Endothelial cell of umbilical vein (primary cell): Measurements from ENCODE around the gene SPRYD3. TPM values are rescaled to one million over a fixed set of nuclear protein-coding genes. Genes with fewer than 3 reads are reported as not detected.

Experiments
- BruUV-seq: library from RNA; stranded (reverse); fragments of 400-500 nt; replicated peaks from 2 replicates; lab custom pipeline; 2021; lab: Mats Ljungman, UMichigan
- CTCF ChIA-PET: fragments of 300-600, 350-600 bp; sonication (Branson Sonifier 250); formaldehyde crosslinking; loops from one replicate; lab custom pipeline; 2021; ENCODE audit warnings: antibody characterized with exemption, inconsistent platforms; lab: Charles Lee
- POLR2A ChIA-PET: fragments of 300-600, 350-600 bp; sonication (Branson Sonifier 250); formaldehyde crosslinking; loops from one replicate; lab custom pipeline; 2021; ENCODE audit warnings: antibody characterized with exemption, inconsistent platforms; lab: Charles Lee
- DNase-seq: peaks from one replicate; pipeline ENCODE4 v3.0.0-alpha.2; 2011; ENCODE audit warnings: low read depth, low spot score
- FAIRE-seq: peaks from 2 replicates; lab custom pipeline; 2011; peaks lifted over from hg19 to GRCh38; lab: Jason Lieb, UNC
- H2AFZ ChIP-seq: 2 replicates; pipeline ENCODE4 v1.6.0; 2012; ENCODE audit warnings: low read depth, low read length, control low read depth, inconsistent platforms
- H3K27ac ChIP-seq: 2 replicates; pipeline ENCODE4 v1.5.1; 2011; ENCODE audit warnings: low read depth, mild to moderate bottlenecking, control low read depth, low read length, moderate library complexity; ENCODE audit not compliant: insufficient read depth
- H3K27me3 ChIP-seq, 2 experiments: 2 replicates each; pipeline versions ENCODE4 v1.6.0 to v1.6.1; 2011; ENCODE audit warnings: low read length in 2 of 2, mixed read lengths in 1 of 2; ENCODE audit not compliant: control insufficient read depth in 2 of 2, insufficient read depth in 2 of 2
- H3K36me3 ChIP-seq, 2 experiments: 2 replicates in 1 of 2; 3 replicates in 1 of 2; pipeline ENCODE4 v1.5.1; 2011; ENCODE audit warnings: low read length in 2 of 2, mild to moderate bottlenecking in 1 of 2, moderate library complexity in 1 of 2; ENCODE audit not compliant: control insufficient read depth in 2 of 2, insufficient read depth in 2 of 2; ENCODE audit errors: extremely low read depth in 1 of 2
- H3K4me1 ChIP-seq: 3 replicates; pipeline ENCODE4 v1.5.1; 2011; ENCODE audit warnings: mild to moderate bottlenecking, low read length; ENCODE audit not compliant: control insufficient read depth, insufficient read depth; ENCODE audit errors: extremely low read depth
- H3K4me2 ChIP-seq: 2 replicates; pipeline ENCODE4 v1.6.1; 2011; ENCODE audit warnings: low read length, control low read depth, mixed read lengths; ENCODE audit not compliant: insufficient read depth
- H3K4me3 ChIP-seq, 3 experiments: fragments of 200-600 bp in 1 of 3; sonication (generic), shearing (Covaris generic) in 1 of 3; replicated peaks in 1 of 3; 2 replicates each; pipeline ENCODE4 v1.5.1; 2011 to 2016; ENCODE audit warnings: control low read depth in 3 of 3, low read length in 3 of 3, mild to moderate bottlenecking in 2 of 3, inconsistent platforms in 1 of 3, low read depth in 1 of 3, moderate library complexity in 1 of 3; ENCODE audit not compliant: insufficient read depth in 1 of 3
- H3K79me2 ChIP-seq: 2 replicates; pipeline ENCODE4 v1.6.0; 2012; ENCODE audit warnings: low read length, inconsistent platforms; ENCODE audit not compliant: control insufficient read depth, insufficient read depth
- H3K9ac ChIP-seq: replicated peaks from 2 replicates; pipeline ENCODE3; 2011; ENCODE audit warnings: low read length, control low read depth; ENCODE audit not compliant: insufficient read depth; ENCODE audit errors: extremely low read depth
- H3K9me1 ChIP-seq: replicated peaks from 3 replicates; pipeline ENCODE4 v1.6.0; 2011; ENCODE audit warnings: mild to moderate bottlenecking, low read length; ENCODE audit not compliant: control insufficient read depth, insufficient read depth; ENCODE audit errors: extremely low read depth
- H3K9me3 ChIP-seq: replicated peaks from 2 replicates; pipeline ENCODE4 v1.5.1; 2012; ENCODE audit warnings: low read length, inconsistent platforms; ENCODE audit not compliant: control insufficient read depth, insufficient read depth
- H4K20me1 ChIP-seq: replicated peaks from 2 replicates; pipeline ENCODE3; 2011; ENCODE audit warnings: mild to moderate bottlenecking, low read length; ENCODE audit not compliant: control insufficient read depth, insufficient read depth; ENCODE audit errors: extremely low read depth
- GATA2 ChIP-seq: IDR thresholded peaks from 2 replicates; pipeline ENCODE4 v1.7.0; 2011; ENCODE audit warnings: low read depth, mild to moderate bottlenecking, moderate library complexity, mixed read lengths, low read length; ENCODE audit not compliant: insufficient read length, insufficient read depth
- POLR2A ChIP-seq: IDR thresholded peaks from 2 replicates; pipeline ENCODE4 v1.6.1; 2012; ENCODE audit warnings: low read depth, mild to moderate bottlenecking, control low read depth, low read length
- POLR2AphosphoS5 ChIP-seq: IDR thresholded peaks from 2 replicates; pipeline ENCODE4 v1.6.1; 2012; ENCODE audit warnings: low read depth, mild to moderate bottlenecking, control low read depth, low read length, moderate library complexity; ENCODE audit not compliant: insufficient read depth
- dilution Hi-C: fragments of 300-500 bp; cut with MboI; formaldehyde crosslinking; loops from one replicate; pipeline ENCODE4 v1.15.0; 2019; ENCODE audit warnings: low sequenced_read_pairs; ENCODE audit not compliant: extremely low pct_ligation_motif_present
- intact Hi-C: fragments of 100-400 bp; cut with micrococcal nuclease; formaldehyde crosslinking; loops from one replicate; pipeline ENCODE4 v1.10.0; 2022
- polyA plus RNA-seq, 4 experiments: library from polyadenylated mRNA; depleted of rRNA in 3 of 4; stranded (reverse) in 3 of 4; unstranded in 1 of 4; fragments of >200 nt; gene quantifications; 2 replicates each; pipeline versions ENCODE4 v1.2.1 to v1.2.3, GENCODE V29; 2011 to 2012; ENCODE audit warnings: missing spikeins in 1 of 4
- total RNA-seq: library from RNA; stranded (reverse); gene quantifications from 2 replicates; pipeline ENCODE4 v1.2.3, GENCODE V29; 2021
- TF ChIP-seq, protein P1 (sequence below), 2 donors: IDR thresholded peaks; 1 replicate in 1 of 2; 2 replicates in 1 of 2; pipeline ENCODE4 v1.5.1; 2011; ENCODE audit warnings: low read length in 2 of 2, mild to moderate bottlenecking in 2 of 2, moderate library complexity in 2 of 2, control low read depth in 1 of 2, inconsistent platforms in 1 of 2, low read depth in 1 of 2; ENCODE audit not compliant: insufficient read depth in 1 of 2; ENCODE audit errors: extremely low read depth in 1 of 2

The SPRYD3 gene
- total and polyA plus RNA-seq, 2 donors (not counting 3 experiments of a cell fraction or from before 2014, with no cell fraction given): 38.6 to 39.2 TPM

DNA sequence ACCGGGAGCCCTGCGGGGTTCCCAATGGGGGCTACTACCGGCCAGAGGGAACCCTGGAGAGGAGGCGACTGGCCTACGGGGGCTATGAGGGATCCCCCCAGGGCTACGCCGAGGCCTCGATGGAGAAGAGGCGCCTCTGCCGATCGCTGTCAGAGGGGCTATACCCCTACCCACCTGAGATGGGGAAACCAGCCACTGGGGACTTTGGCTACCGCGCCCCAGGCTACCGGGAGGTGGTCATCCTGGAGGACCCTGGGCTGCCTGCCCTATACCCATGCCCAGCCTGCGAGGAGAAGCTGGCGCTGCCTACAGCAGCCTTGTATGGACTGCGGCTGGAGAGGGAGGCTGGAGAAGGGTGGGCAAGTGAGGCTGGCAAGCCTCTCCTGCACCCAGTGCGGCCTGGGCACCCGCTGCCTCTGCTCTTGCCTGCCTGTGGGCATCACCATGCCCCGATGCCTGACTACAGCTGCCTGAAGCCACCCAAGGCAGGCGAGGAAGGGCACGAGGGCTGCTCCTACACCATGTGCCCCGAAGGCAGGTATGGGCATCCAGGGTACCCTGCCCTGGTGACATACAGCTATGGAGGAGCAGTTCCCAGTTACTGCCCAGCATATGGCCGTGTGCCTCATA is 19.6 kb downstream of the SPRYD3 start:
- ChIA-PET POLR2A (interaction anchor here (1.1 kb wide), 1 partner anchor 53 kb away, joined by 3 read pairs; the partner anchor contains the start of gene EIF4B), CTCF (no interaction called here)
- intact Hi-C loops (no loop called here), dilution Hi-C loops (no loop called here)
- DNase-seq (no peak), FAIRE-seq (no peak)
- Histone ChIP-seq H3K27me3 (no peaks in the 10 kb centered on the region), H3K4me1 (peaks cover 10% of the 10 kb centered on the region), H3K9me3 (no peaks in the 10 kb centered on the region), H3K9ac (no peak overlapping the region), H3K4me3 (no peak overlapping the region), H3K36me3 (peaks cover 5 to 57% of the 10 kb centered on the region in 2 experiments), H2AFZ (no peak overlapping the region), H3K4me2 (no peak overlapping the region), H3K79me2 (no peaks in the 10 kb centered on the region), H3K9me1 (no peaks in the 10 kb centered on the region), H4K20me1 (no peaks in the 10 kb centered on the region), H3K27ac (no peak overlapping the region)
- TF ChIP-seq POLR2A (no peak), POLR2AphosphoS5 (no peak), GATA2 (no peak)
- TF ChIP-seq, protein P1, sequence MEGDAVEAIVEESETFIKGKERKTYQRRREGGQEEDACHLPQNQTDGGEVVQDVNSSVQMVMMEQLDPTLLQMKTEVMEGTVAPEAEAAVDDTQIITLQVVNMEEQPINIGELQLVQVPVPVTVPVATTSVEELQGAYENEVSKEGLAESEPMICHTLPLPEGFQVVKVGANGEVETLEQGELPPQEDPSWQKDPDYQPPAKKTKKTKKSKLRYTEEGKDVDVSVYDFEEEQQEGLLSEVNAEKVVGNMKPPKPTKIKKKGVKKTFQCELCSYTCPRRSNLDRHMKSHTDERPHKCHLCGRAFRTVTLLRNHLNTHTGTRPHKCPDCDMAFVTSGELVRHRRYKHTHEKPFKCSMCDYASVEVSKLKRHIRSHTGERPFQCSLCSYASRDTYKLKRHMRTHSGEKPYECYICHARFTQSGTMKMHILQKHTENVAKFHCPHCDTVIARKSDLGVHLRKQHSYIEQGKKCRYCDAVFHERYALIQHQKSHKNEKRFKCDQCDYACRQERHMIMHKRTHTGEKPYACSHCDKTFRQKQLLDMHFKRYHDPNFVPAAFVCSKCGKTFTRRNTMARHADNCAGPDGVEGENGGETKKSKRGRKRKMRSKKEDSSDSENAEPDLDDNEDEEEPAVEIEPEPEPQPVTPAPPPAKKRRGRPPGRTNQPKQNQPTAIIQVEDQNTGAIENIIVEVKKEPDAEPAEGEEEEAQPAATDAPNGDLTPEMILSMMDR (IDR thresholded peaks at IDR 0.05; ENCODE audit: extremely low read depth in 1 of 2, insufficient read depth in 1 of 2, low read depth in 1 of 2, low read length in 2 of 2): no peak
- BruUV-seq: no TSS peak
